Body of pancreas (tissue), 4 donors: ENCODE results near the gene IL1R2.

Experiments used
- CTCF ChIP-seq, 7 experiments: fragments of 450-650 bp in 4 of 7; fragments of 200-600 bp in 3 of 7; sonication (generic) in 3 of 7; IDR thresholded peaks; one replicate each; pipeline ENCODE4 v1.5.1; 2016 to 2019; ENCODE audit warnings: antibody characterized with exemption in 7 of 7
- POLR2A ChIP-seq, 3 donors: fragments of 450-650 bp; IDR thresholded peaks; one replicate each; pipeline ENCODE4 v1.6.1; 2016; ENCODE audit warnings: antibody characterized with exemption in 3 of 3, mild to moderate bottlenecking in 2 of 3

GRCh38 chr2:102032368-102033030 lies 40.7 kb downstream of the IL1R2 start:
- TF ChIP-seq CTCF (IDR thresholded peaks at IDR 0.05) (no peak), POLR2A (IDR thresholded peaks at IDR 0.05) (no peak)
